K562 (cell line): Measurements from ENCODE around the gene ADARB2. TPM values are rescaled to one million over a fixed set of nuclear protein-coding genes. Genes with fewer than 3 reads are reported as not detected.

Experiments used
- ATAC-seq: fragments of 200-7000 bp; cut with Tn5 transposase; 3 replicates; pipeline ENCODE4 v1.9.1; 2020; ENCODE audit warnings: moderate library complexity
- BruUV-seq: library from RNA; stranded (reverse); fragments of 400-500 nt; replicated peaks from 2 replicates; lab custom pipeline; 2021; lab: Mats Ljungman, UMichigan
- CTCF ChIA-PET: fragments of 300-600 bp; formaldehyde crosslinking; extraction: SDS; loops from one replicate; lab custom pipeline; 2021; ENCODE audit warnings: low intra/inter-chr PET ratio; lab: Yijun Ruan, JAX
- POLR2A ChIA-PET: fragments of 300-600, 350-650 bp; sonication (Branson Sonifier 250); formaldehyde crosslinking; extraction: SDS; loops from one replicate; lab custom pipeline; 2021; ENCODE audit warnings: antibody characterized with exemption, inconsistent platforms; lab: Yijun Ruan, JAX
- DNase-seq, 4 experiments: peaks; one replicate each; pipeline versions ENCODE4 v3.0.0 to v3.0.0-alpha.2; 2011 to 2018; ENCODE audit warnings: low spot score in 3 of 4, mixed read lengths in 3 of 4; ENCODE audit errors: extremely low read depth in 1 of 4
- FAIRE-seq: peaks from 2 replicates; lab custom pipeline; 2011; peaks lifted over from hg19 to GRCh38; lab: Jason Lieb, UNC
- H2AFZ ChIP-seq: 2 replicates; pipeline ENCODE4 v1.6.0; 2011; ENCODE audit warnings: low read depth, low read length, control low read depth, inconsistent platforms
- H3K27ac ChIP-seq: fragments of 200-600 bp; 3 replicates; pipeline ENCODE4 v1.8.0; 2011; ENCODE audit warnings: low read depth, mild to moderate bottlenecking, control low read depth, inconsistent platforms, low read length, moderate library complexity, mixed read lengths; ENCODE audit errors: extremely low read depth
- H3K27me3 ChIP-seq, 2 experiments: fragments of 300-600 bp in 1 of 2; 2 replicates in 1 of 2; 3 replicates in 1 of 2; pipeline versions ENCODE4 v1.6.0 to v1.8.0; 2011; ENCODE audit warnings: inconsistent platforms in 2 of 2, low read length in 2 of 2, mild to moderate bottlenecking in 1 of 2, mixed read lengths in 1 of 2, moderate library complexity in 1 of 2; ENCODE audit not compliant: control insufficient read depth in 2 of 2, insufficient read depth in 2 of 2
- H3K36me3 ChIP-seq: fragments of 300-600 bp; 3 replicates; pipeline ENCODE4 v1.8.0; 2011; ENCODE audit warnings: mild to moderate bottlenecking, low read length, inconsistent platforms; ENCODE audit not compliant: control insufficient read depth, insufficient read depth
- H3K4me1 ChIP-seq, 2 experiments: fragments of 200-600 bp in 1 of 2; replicated peaks in 1 of 2; 2 replicates in 1 of 2; 3 replicates in 1 of 2; pipeline versions ENCODE4 v1.5.1 to v1.8.0; 2011; ENCODE audit warnings: inconsistent platforms in 2 of 2, low read length in 2 of 2, mild to moderate bottlenecking in 1 of 2, mixed read lengths in 1 of 2, moderate library complexity in 1 of 2; ENCODE audit not compliant: control insufficient read depth in 2 of 2, insufficient read depth in 2 of 2
- H3K4me2 ChIP-seq: 2 replicates; pipeline ENCODE4 v1.6.1; 2011; ENCODE audit warnings: low read length, control low read depth, inconsistent platforms, mixed read lengths; ENCODE audit not compliant: insufficient read depth
- H3K4me3 ChIP-seq: fragments of 200-600 bp; sonication (generic), shearing (Covaris generic); 2 replicates; pipeline ENCODE4 v1.5.1; 2016; ENCODE audit warnings: control low read depth, inconsistent platforms
- H3K79me2 ChIP-seq: fragments of 200-600 bp; 3 replicates; pipeline ENCODE4 v1.8.0; 2011; ENCODE audit warnings: low read length, inconsistent platforms; ENCODE audit not compliant: control insufficient read depth, insufficient read depth
- H3K9ac ChIP-seq, 2 experiments: 2 replicates each; pipeline versions ENCODE4 v1.6.0 to v1.6.1; 2011; ENCODE audit warnings: low read depth in 2 of 2, low read length in 2 of 2, control low read depth in 1 of 2, inconsistent platforms in 1 of 2, mild to moderate bottlenecking in 1 of 2, mixed read lengths in 1 of 2; ENCODE audit not compliant: insufficient read depth in 1 of 2
- H3K9me1 ChIP-seq: one replicate; pipeline ENCODE4 v1.6.0; 2011; ENCODE audit warnings: inconsistent platforms, mild to moderate bottlenecking, low read length, moderate library complexity; ENCODE audit not compliant: control insufficient read depth, insufficient read depth
- H3K9me3 ChIP-seq: replicated peaks from 2 replicates; pipeline ENCODE4 v1.5.1; 2011; ENCODE audit warnings: low read depth, low read length, inconsistent platforms; ENCODE audit not compliant: control insufficient read depth, insufficient read depth
- H4K20me1 ChIP-seq: replicated peaks from 2 replicates; pipeline ENCODE4 v1.6.1; 2011; ENCODE audit warnings: low read length, inconsistent platforms, mixed read lengths; ENCODE audit not compliant: control insufficient read depth, insufficient read depth
- ARID3A ChIP-seq: IDR thresholded peaks from 2 replicates; pipeline ENCODE4 v1.6.1; 2012; ENCODE audit warnings: low read depth, low read length, improper control_type of control experiment, borderline replicate concordance
- CREB3 ChIP-seq: fragments of 450-650 bp; conservative IDR thresholded peaks from 2 replicates; pipeline ENCODE4 v1.6.1; 2016; ENCODE audit warnings: missing genetic modification characterization, low read depth, mild to moderate bottlenecking, missing compliant biosample characterization, moderate library complexity
- CREB5 ChIP-seq: fragments of 250-450 bp; sonication (Bioruptor Pico); IDR thresholded peaks from 2 replicates; pipeline ENCODE4 v1.5.0; 2020; ENCODE audit warnings: mild to moderate bottlenecking
- DACH1 ChIP-seq: fragments of 450-650 bp; IDR thresholded peaks from 2 replicates; pipeline ENCODE4 v1.6.1; 2018; ENCODE audit not compliant: partially characterized antibody
- KAT2B ChIP-seq: IDR thresholded peaks from one replicate; pipeline ENCODE4 v1.6.1; 2012; ENCODE audit warnings: low read depth, mild to moderate bottlenecking, control low read depth, inconsistent platforms, low read length, moderate library complexity
- MITF ChIP-seq: IDR thresholded peaks from 2 replicates; pipeline ENCODE4 v1.6.1; 2014; ENCODE audit warnings: antibody characterized with exemption
- RCOR1 ChIP-seq, 2 experiments: IDR thresholded peaks; 2 replicates each; pipeline ENCODE4 v1.6.1; 2012; ENCODE audit warnings: low read depth in 2 of 2, low read length in 2 of 2, borderline replicate concordance in 1 of 2, improper control_type of control experiment in 1 of 2
- SRSF7 ChIP-seq: fragments of 200-400 bp; formaldehyde crosslinking; optimal IDR thresholded peaks from 2 replicates; pipeline ENCODE3; 2017; ENCODE audit warnings: mild to moderate bottlenecking, low read depth, low read length
- VEZF1 ChIP-seq: fragments of 200-800 bp; sonication (Bioruptor generic); IDR thresholded peaks from 2 replicates; pipeline ENCODE4 v1.6.1; 2017; ENCODE audit warnings: missing genetic modification characterization, missing compliant biosample characterization
- ZEB2 ChIP-seq: fragments of 450-650 bp; IDR thresholded peaks from 2 replicates; pipeline ENCODE4 v1.6.1; 2016
- ZNF197 ChIP-seq: fragments of 200-800 bp; sonication (Bioruptor generic); IDR thresholded peaks from 2 replicates; pipeline ENCODE4 v1.6.1; 2016; ENCODE audit warnings: low read depth, missing genetic modification characterization, missing compliant biosample characterization
- ZNF212 ChIP-seq: fragments of 450-650 bp; formaldehyde crosslinking; IDR thresholded peaks from 2 replicates; pipeline ENCODE4 v1.4.0; 2020; ENCODE audit warnings: mild to moderate bottlenecking
- ZNF217 ChIP-seq: sonication (generic); formaldehyde crosslinking; IDR thresholded peaks from 2 replicates; pipeline ENCODE4 v1.8.0; 2022; ENCODE audit warnings: mild to moderate bottlenecking, missing genetic modification reagents
- ZNF668 ChIP-seq: fragments of 250-450 bp; sonication (Bioruptor Pico); IDR thresholded peaks from 2 replicates; pipeline ENCODE4 v1.8.0; 2022; ENCODE audit warnings: mild to moderate bottlenecking, inconsistent platforms
- WGBS: fragments of 100-300 bp; shearing (Covaris generic); methylation state at CpG from one replicate; pipeline ENCODE4 v1.1.6; 2016; ENCODE audit warnings: low coverage, mixed read lengths; ENCODE audit not compliant: insufficient coverage; ENCODE audit errors: missing lambda C conversion rate; 5-methylcytosine and 5-hydroxymethylcytosine counted together
- in situ Hi-C: fragments of 300-500 bp; cut with MboI; formaldehyde crosslinking; loops from 4 replicates; pipeline ENCODE4 v1.15.0; 2018; ENCODE audit warnings: inconsistent platforms, mixed read lengths
- intact Hi-C: fragments of 100-400 bp; cut with micrococcal nuclease; formaldehyde crosslinking; loops from 2 replicates; pipeline ENCODE4 v1.14.2; 2022
- polyA plus RNA-seq, 8 experiments: library from polyadenylated mRNA; depleted of rRNA in 4 of 8; stranded (reverse) in 5 of 8; unstranded in 3 of 8; fragments of >200 nt; fragmentation: Nextera tagmentation in 2 of 8; fragmentation: Illumina TruSeq in 1 of 8; extraction: Ambion mirVana in 2 of 8; extraction: Trizol in 1 of 8; gene quantifications; 2 replicates each; pipeline versions ENCODE4 v1.2.1 to v1.2.3, GENCODE V29; 2011 to 2014; ENCODE audit warnings: inconsistent platforms in 1 of 8, missing spikeins in 1 of 8
- total RNA-seq, 7 experiments: library from RNA; depleted of rRNA in 6 of 7; stranded (reverse); fragments of >200 nt in 6 of 7; fragmentation: Illumina TruSeq in 2 of 7; extraction: Trizol in 2 of 7; gene quantifications; 2 replicates each; pipeline versions ENCODE4 v1.2.1 to v1.2.3, GENCODE V29; 2011 to 2021; ENCODE audit warnings: low replicate concordance in 1 of 7

ADARB2 gene
- total and polyA plus RNA-seq, 9 of the 15 experiments (the other 6 are each of a cell fraction or from before 2014, with no cell fraction given), result not detected

- no peaks in the 10 kb centered on the region for H3K79me2 ChIP-seq
- no peak overlapping the region for H3K4me3 ChIP-seq
- H3K36me3 ChIP-seq, result no peaks in the 10 kb centered on the region
- intact Hi-C loops (no loop called here), in situ Hi-C loops (no loop called here)
- H3K9me1 ChIP-seq, result no peaks in the 10 kb centered on the region
- H3K27ac ChIP-seq, result no peak overlapping the region
- no peak for DNase-seq
- no TSS peak for BruUV-seq
- CTCF ChIA-PET, result no interaction called here
- ATAC-seq, result no peak
- POLR2A ChIA-PET, result interaction anchor here (1.1 kb wide), 1 partner anchor 10 kb away, joined by 4 read pairs; no protein-coding TSS in a partner anchor
- peaks cover 44 to 68% of the 10 kb centered on the region in 2 experiments for H3K27me3 ChIP-seq
- no peak for FAIRE-seq
- H3K4me2 ChIP-seq, result no peak overlapping the region
- no peak for TF ChIP-seq ZNF197 (CRISPR knock-in tag)
- TF ChIP-seq CREB5 (CRISPR knock-in tag), result no peak
- TF ChIP-seq RCOR1 (IDR thresholded peaks at IDR 0.05; ENCODE audit: borderline replicate concordance in 1 of 2, low read depth in 2 of 2, low read length in 2 of 2), result no peak
- no peak for TF ChIP-seq ARID3A
- no peak for TF ChIP-seq SRSF7
- TF ChIP-seq ZNF668, result no peak
- TF ChIP-seq VEZF1 (CRISPR knock-in tag), result no peak
- TF ChIP-seq CREB3 (tag), result no peak
- no peak for TF ChIP-seq DACH1
- no peak for TF ChIP-seq KAT2B
- TF ChIP-seq ZNF212, result no peak
- TF ChIP-seq ZEB2, result no peak
- no peak for TF ChIP-seq MITF
- TF ChIP-seq ZNF217 (CRISPR knock-in tag), result no peak
- H2AFZ ChIP-seq, result no peak overlapping the region
- under 1% methylated on average over 7 of the region's 7 CpGs for WGBS
- peaks cover 17% of the 10 kb centered on the region; the same call in 1 of the 2 replicates for H4K20me1 ChIP-seq
- H3K4me1 ChIP-seq, result peaks cover 0 to 9% of the 10 kb centered on the region in 2 experiments; a peak in 3 of 5 replicates
- H3K9me3 ChIP-seq, result no peaks in the 10 kb centered on the region
- H3K9ac ChIP-seq, result no peak overlapping the region
These were observed 545.6 kb downstream of the ADARB2 start for GRCh38 chr10:1191752-1192151.
